ENCODE results near the gene FCGR1A. TPM values are rescaled to one million over a fixed set of nuclear protein-coding genes. Genes with fewer than 3 reads are reported as not detected.
"Not testable (repeated sequence)": the region's sequence is repeated elsewhere in the genome, so short reads cannot be mapped to it uniquely, and the experiment has no call there.

FCGR1A gene
- total and polyA plus RNA-seq, 9 of the 15 experiments (the other 6 are each of a cell fraction or from before 2014, with no cell fraction given), result 0.10 to 0.29 (median 0.17) TPM; not detected in 3

GRCh38 chr1:149811890-149812829 lies 29.7 kb downstream of the FCGR1A start (continued):
- TF ChIP-seq JUND (IDR thresholded peaks at IDR 0.05; ENCODE audit: borderline replicate concordance, low read depth, low read length) (0 out of 2 replicates have a peak, but pooled peaks have one; percentile 2), PHTF2 (CRISPR knock-in tag; IDR thresholded peaks at IDR 0.05) (peak; percentile 46; the same call in 1 of the 2 replicates), ZBTB26 (CRISPR knock-in tag; IDR thresholded peaks at IDR 0.05) (peak; percentile 88; the same call in 1 of the 2 replicates), GTF2A2 (tag; IDR thresholded peaks at IDR 0.05) (peak; percentile 85), GTF2E2 (tag; IDR thresholded peaks at IDR 0.05) (0 out of 2 replicates have a peak, but pooled peaks have one; percentile 42), CGGBP1 (CRISPR knock-in tag; IDR thresholded peaks at IDR 0.05) (peak; percentile 90), ATF1 (tag; IDR thresholded peaks at IDR 0.05) (peak; percentile 79), POLR2H (tag; IDR thresholded peaks at IDR 0.05; ENCODE audit: low read depth) (peak; percentile 95), ATF7 (IDR thresholded peaks at IDR 0.05) (peak; percentile 68), EP400 (IDR thresholded peaks at IDR 0.05) (0 out of 2 replicates have a peak, but pooled peaks have one; percentile 29), SIN3B (IDR thresholded peaks at IDR 0.05; ENCODE audit: low read depth) (0 out of 2 replicates have a peak, but pooled peaks have one; percentile 16), ZNF696 (CRISPR knock-in tag; conservative IDR thresholded peaks at IDR 0.05) (peak; percentile 78), GTF2F1 (IDR thresholded peaks at IDR 0.05; ENCODE audit: low read depth, low read length) (0 out of 2 replicates have a peak, but pooled peaks have one; percentile 49), PATZ1 (CRISPR knock-in tag; IDR thresholded peaks at IDR 0.05; ENCODE audit: borderline replicate concordance) (0 out of 2 replicates have a peak, but pooled peaks have one; percentile 55), MTA1 (IDR thresholded peaks at IDR 0.05; ENCODE audit: borderline replicate concordance) (peak; percentile 64; the same call in 1 of the 2 replicates), ZNF551 (CRISPR knock-in tag; IDR thresholded peaks at IDR 0.05) (peak; percentile 46; the same call in 1 of the 2 replicates)
- not testable (repeated sequence) for TF ChIP-seq JUND (tag; IDR thresholded peaks at IDR 0.05; ENCODE audit: borderline replicate concordance, low read depth, low read length); ATF1 (CRISPR knock-in tag; IDR thresholded peaks at IDR 0.05)

Data from K562 (cell line).